Fibroblast of lung (primary cell): ENCODE measurements around the gene LRFN2.

Source experiments
- EZH2 ChIP-seq: IDR thresholded peaks from 2 replicates; pipeline ENCODE4 v1.5.1; 2012; ENCODE audit warnings: low read length, control low read depth, mild to moderate bottlenecking; ENCODE audit errors: missing control alignments
- TF ChIP-seq, protein P1 (sequence below), 2 donors: IDR thresholded peaks in 1 of 2; conservative IDR thresholded peaks in 1 of 2; 1 replicate in 1 of 2; 2 replicates in 1 of 2; pipeline ENCODE4 v1.5.1; 2011 to 2012; ENCODE audit warnings: low read length in 2 of 2, control low read depth in 1 of 2, inconsistent platforms in 1 of 2, low read depth in 1 of 2, mild to moderate bottlenecking in 1 of 2

DNA sequence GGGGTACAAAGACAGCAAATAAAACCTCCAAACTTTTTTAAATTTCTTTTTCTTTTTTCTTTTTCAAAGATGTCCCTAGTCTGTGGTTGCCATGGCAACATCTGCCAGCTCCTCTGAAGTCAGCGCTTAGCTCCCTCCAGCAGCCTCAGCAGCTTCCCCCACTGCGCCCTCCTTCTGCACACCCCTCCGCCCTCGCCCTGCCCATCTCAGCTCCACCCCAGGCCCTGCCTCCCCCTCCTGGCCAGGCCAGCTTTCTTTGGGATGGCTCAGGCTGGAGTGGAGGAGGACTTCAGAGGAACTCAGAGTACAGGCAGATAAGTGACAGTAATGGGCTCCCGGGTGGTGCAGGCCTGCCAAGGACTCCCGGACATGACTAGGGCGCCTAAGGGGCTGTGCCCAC, 104.6 kb downstream of the LRFN2 start:
- TF ChIP-seq, protein P1, sequence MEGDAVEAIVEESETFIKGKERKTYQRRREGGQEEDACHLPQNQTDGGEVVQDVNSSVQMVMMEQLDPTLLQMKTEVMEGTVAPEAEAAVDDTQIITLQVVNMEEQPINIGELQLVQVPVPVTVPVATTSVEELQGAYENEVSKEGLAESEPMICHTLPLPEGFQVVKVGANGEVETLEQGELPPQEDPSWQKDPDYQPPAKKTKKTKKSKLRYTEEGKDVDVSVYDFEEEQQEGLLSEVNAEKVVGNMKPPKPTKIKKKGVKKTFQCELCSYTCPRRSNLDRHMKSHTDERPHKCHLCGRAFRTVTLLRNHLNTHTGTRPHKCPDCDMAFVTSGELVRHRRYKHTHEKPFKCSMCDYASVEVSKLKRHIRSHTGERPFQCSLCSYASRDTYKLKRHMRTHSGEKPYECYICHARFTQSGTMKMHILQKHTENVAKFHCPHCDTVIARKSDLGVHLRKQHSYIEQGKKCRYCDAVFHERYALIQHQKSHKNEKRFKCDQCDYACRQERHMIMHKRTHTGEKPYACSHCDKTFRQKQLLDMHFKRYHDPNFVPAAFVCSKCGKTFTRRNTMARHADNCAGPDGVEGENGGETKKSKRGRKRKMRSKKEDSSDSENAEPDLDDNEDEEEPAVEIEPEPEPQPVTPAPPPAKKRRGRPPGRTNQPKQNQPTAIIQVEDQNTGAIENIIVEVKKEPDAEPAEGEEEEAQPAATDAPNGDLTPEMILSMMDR (conservative IDR thresholded peaks at IDR 0.05 in 1 of 2, IDR thresholded peaks at IDR 0.05 in 1 of 2; ENCODE audit: low read depth in 1 of 2, low read length in 2 of 2) = no peak
- TF ChIP-seq EZH2 = no peak
